IMR-90 (cell line): ENCODE results near the gene ZFYVE21. TPM values are rescaled to one million over a fixed set of nuclear protein-coding genes. Genes with fewer than 3 reads are reported as not detected.
A peak's percentile ranks its signal among the peaks of the same experiment; 100 is the strongest.

ENCODE experiments used
- ATAC-seq: fragments of 200-7000 bp; cut with Tn5 transposase; 2 replicates; pipeline ENCODE4 v1.9.1; 2020; ENCODE audit warnings: low read depth, mild to moderate bottlenecking, moderate library complexity
- BruUV-seq: library from RNA; stranded (reverse); fragments of 400-500 nt; replicated peaks from 2 replicates; lab custom pipeline; 2021; lab: Mats Ljungman, UMichigan
- CTCF ChIA-PET: fragments of 300-600 bp; formaldehyde crosslinking; extraction: SDS; loops from one replicate; lab custom pipeline; 2021; ENCODE audit warnings: antibody characterized with exemption; lab: Yijun Ruan, JAX
- POLR2A ChIA-PET: fragments of 300-600 bp; sonication (Branson Sonifier 250); formaldehyde crosslinking; loops from one replicate; lab custom pipeline; 2022; ENCODE audit warnings: antibody characterized with exemption; ENCODE audit not compliant: unreplicated experiment; lab: Charles Lee
- DNase-seq: peaks from one replicate; pipeline ENCODE4 v3.0.0; 2013
- H2AFZ ChIP-seq: replicated peaks from 2 replicates; pipeline ENCODE3; 2013; ENCODE audit warnings: low read length, mild to moderate bottlenecking; ENCODE audit not compliant: poor library complexity
- H2AK5ac ChIP-seq: 2 replicates; pipeline ENCODE4 v1.6.1; 2013; ENCODE audit warnings: low read depth, low read length, inconsistent platforms
- H2AK9ac ChIP-seq: replicated peaks from 2 replicates; pipeline ENCODE3; 2013; ENCODE audit warnings: mild to moderate bottlenecking, low read depth, low read length, moderate library complexity; ENCODE audit not compliant: poor library complexity
- H2BK120ac ChIP-seq: 2 replicates; pipeline ENCODE4 v1.6.1; 2013; ENCODE audit warnings: low read depth, low read length, inconsistent platforms
- H2BK15ac ChIP-seq: 3 replicates; pipeline ENCODE4 v1.6.1; 2013; ENCODE audit warnings: low read depth, low read length, inconsistent platforms
- H2BK20ac ChIP-seq: 2 replicates; pipeline ENCODE4 v1.6.1; 2013; ENCODE audit warnings: low read depth, mild to moderate bottlenecking, inconsistent platforms, low read length, moderate library complexity
- H2BK5ac ChIP-seq: 2 replicates; pipeline ENCODE4 v1.6.1; 2013; ENCODE audit warnings: mild to moderate bottlenecking, low read depth, low read length, inconsistent platforms; ENCODE audit not compliant: poor library complexity, severe bottlenecking
- H3K14ac ChIP-seq: replicated peaks from 2 replicates; pipeline ENCODE4 v1.6.1; 2013; ENCODE audit warnings: low read depth, low read length, inconsistent platforms
- H3K18ac ChIP-seq: 2 replicates; pipeline ENCODE4 v1.6.1; 2013; ENCODE audit warnings: low read depth, low read length, control low read depth
- H3K23ac ChIP-seq: 2 replicates; pipeline ENCODE4 v1.6.1; 2013; ENCODE audit warnings: low read depth, low read length, inconsistent platforms
- H3K27ac ChIP-seq: 2 replicates; pipeline ENCODE4 v1.5.1; 2013; ENCODE audit warnings: mild to moderate bottlenecking, control low read depth, low read length; ENCODE audit not compliant: insufficient read depth
- H3K27me3 ChIP-seq: 2 replicates; pipeline ENCODE4 v1.6.1; 2013; ENCODE audit warnings: low read length; ENCODE audit not compliant: control insufficient read depth, insufficient read depth
- H3K36me3 ChIP-seq: 2 replicates; pipeline ENCODE4 v1.6.1; 2013; ENCODE audit warnings: low read length, mixed read lengths; ENCODE audit not compliant: control insufficient read depth, insufficient read depth
- H3K4ac ChIP-seq: 2 replicates; pipeline ENCODE4 v1.6.1; 2013; ENCODE audit warnings: low read depth, low read length, inconsistent platforms
- H3K4me1 ChIP-seq: 2 replicates; pipeline ENCODE4 v1.6.1; 2013; ENCODE audit warnings: low read length, mixed read lengths; ENCODE audit not compliant: control insufficient read depth, insufficient read depth
- H3K4me2 ChIP-seq: 2 replicates; pipeline ENCODE4 v1.6.1; 2013; ENCODE audit warnings: low read depth, mild to moderate bottlenecking, control low read depth, low read length, moderate library complexity
- H3K4me3 ChIP-seq: 2 replicates; pipeline ENCODE4 v1.5.1; 2013; ENCODE audit warnings: low read depth, mild to moderate bottlenecking, control low read depth, low read length, moderate library complexity; ENCODE audit not compliant: insufficient read depth
- H3K56ac ChIP-seq: 2 replicates; pipeline ENCODE4 v1.6.1; 2013; ENCODE audit warnings: low read length, inconsistent platforms; ENCODE audit not compliant: insufficient read depth; ENCODE audit errors: extremely low read depth
- H3K79me1 ChIP-seq, 2 experiments: 2 replicates each; pipeline ENCODE4 v1.6.1; 2013; ENCODE audit warnings: low read length in 2 of 2, inconsistent platforms in 1 of 2, low read depth in 1 of 2
- H3K9ac ChIP-seq: 2 replicates; pipeline ENCODE4 v1.6.1; 2013; ENCODE audit warnings: low read depth, low read length, control low read depth
- H3K9me1 ChIP-seq: 2 replicates; pipeline ENCODE4 v1.6.1; 2013; ENCODE audit warnings: low read length, inconsistent platforms; ENCODE audit not compliant: insufficient read depth
- H3K9me3 ChIP-seq: 2 replicates; pipeline ENCODE4 v1.6.1; 2013; ENCODE audit warnings: low read length; ENCODE audit not compliant: control insufficient read depth, insufficient read depth
- H4K20me1 ChIP-seq: 2 replicates; pipeline ENCODE4 v1.6.1; 2013; ENCODE audit warnings: low read length, inconsistent platforms; ENCODE audit not compliant: insufficient read depth
- H4K5ac ChIP-seq: 2 replicates; pipeline ENCODE4 v1.6.1; 2013; ENCODE audit warnings: mild to moderate bottlenecking, low read depth, low read length, control low read depth
- H4K8ac ChIP-seq, 2 experiments: 2 replicates each; pipeline ENCODE4 v1.6.1; 2013; ENCODE audit warnings: low read depth in 2 of 2, low read length in 2 of 2, control low read depth in 1 of 2, inconsistent platforms in 1 of 2
- H4K91ac ChIP-seq: 2 replicates; pipeline ENCODE4 v1.6.1; 2013; ENCODE audit warnings: low read depth, low read length, inconsistent platforms; ENCODE audit not compliant: insufficient read depth
- FOS ChIP-seq: fragments of 150-350 bp; IDR thresholded peaks from 2 replicates; pipeline ENCODE4 v1.6.1; 2016; ENCODE audit warnings: low read depth, low read length
- RFX5 ChIP-seq: IDR thresholded peaks from 2 replicates; pipeline ENCODE4 v1.8.0; 2012; ENCODE audit warnings: low read depth, mild to moderate bottlenecking, low read length, moderate library complexity
- WGBS, 2 experiments: methylation state at CpG; one replicate each; pipeline versions ENCODE4 v1.1.5 to v1.1.7; 2013; ENCODE audit warnings: missing lambda C conversion rate in 2 of 2; ENCODE audit not compliant: insufficient read length in 1 of 2; ENCODE audit errors: extremely low coverage in 2 of 2; 5-methylcytosine and 5-hydroxymethylcytosine counted together
- dilution Hi-C: fragments of 300-500 bp; cut with HindIII; formaldehyde crosslinking; loops from one replicate; pipeline ENCODE4 v1.14.3; 2018; ENCODE audit warnings: low sequenced_read_pairs; ENCODE audit not compliant: unreplicated experiment
- in situ Hi-C: fragments of 300-500 bp; cut with MboI; formaldehyde crosslinking; loops from 3 replicates; pipeline ENCODE4 v1.14.3; 2019; ENCODE audit warnings: low sequenced_read_pairs, inconsistent platforms, mixed read lengths
- intact Hi-C: fragments of 100-400 bp; cut with micrococcal nuclease; formaldehyde crosslinking; loops from 2 replicates; pipeline ENCODE4 v1.10.0; 2022
- polyA plus RNA-seq, 3 experiments: library from polyadenylated mRNA; depleted of rRNA; stranded (reverse); fragments of >200 nt; gene quantifications; 2 replicates each; pipeline ENCODE4 v1.2.3, GENCODE V29; 2012; ENCODE audit warnings: low replicate concordance in 1 of 3
- total RNA-seq: library from RNA; depleted of rRNA; stranded (reverse); fragments of >200 nt; gene quantifications from 2 replicates; pipeline ENCODE4 v1.2.3, GENCODE V29; 2012

The ZFYVE21 gene
- total and polyA plus RNA-seq, 2 of the 4 experiments (the other 2 are of a cell fraction): 41.2 to 89.2 TPM

DNA sequence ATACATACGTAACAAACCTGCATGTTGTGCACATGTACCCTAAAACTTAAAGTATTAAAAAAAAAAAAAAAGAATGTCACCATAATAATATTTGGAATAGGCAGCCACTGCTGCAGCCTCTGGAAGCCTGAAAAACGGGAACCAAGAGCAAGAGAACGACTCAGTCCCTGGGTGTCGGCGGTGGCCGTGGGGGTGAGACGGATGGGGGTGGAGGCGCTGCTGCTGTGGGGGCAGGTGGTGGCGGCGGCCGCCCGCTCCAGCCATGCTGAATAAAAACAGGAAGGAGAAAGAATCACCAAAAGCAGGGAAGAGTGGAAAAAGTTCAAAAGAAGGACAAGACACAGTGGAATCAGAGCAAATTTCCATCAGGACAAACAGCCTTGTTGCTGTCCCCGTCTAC is 46.9 kb downstream of the ZFYVE21 start:
- no peak for TF ChIP-seq RFX5
- no peak for TF ChIP-seq FOS
- Histone ChIP-seq H3K56ac (no peak overlapping the region), H3K4me3 (no peak overlapping the region), H2BK5ac (no peak overlapping the region), H3K79me1 (no peaks in the 10 kb centered on the region), H2AFZ (peak overlapping the region; percentile 21), H3K18ac (no peak overlapping the region), H4K5ac (no peak overlapping the region), H3K4me1 (peaks cover 3% of the 10 kb centered on the region), H2BK120ac (no peak overlapping the region), H3K4ac (no peak overlapping the region), H3K9ac (no peak overlapping the region), H3K23ac (no peak overlapping the region), H3K9me3 (no peaks in the 10 kb centered on the region), H4K8ac (no peak overlapping the region), H3K36me3 (no peaks in the 10 kb centered on the region), H3K9me1 (peaks cover 5% of the 10 kb centered on the region; the same call in 1 of the 2 replicates), H3K27me3 (no peaks in the 10 kb centered on the region), H2BK15ac (no peak overlapping the region), H3K14ac (0 out of 2 replicates have a peak overlapping the region, but pooled peaks have one; percentile 22), H3K27ac (no peak overlapping the region), H2BK20ac (no peak overlapping the region), H4K91ac (no peak overlapping the region), H4K20me1 (no peaks in the 10 kb centered on the region), H2AK9ac (no peak overlapping the region), H3K4me2 (no peak overlapping the region), H2AK5ac (no peak overlapping the region)
- 83% methylated on average over 10 of the region's 13 CpGs; no CpG with 5 or more reads in 1 of the 2 experiments for WGBS, 2 experiments
- dilution Hi-C loops: no loop called here
- ATAC-seq (no peak), DNase-seq (no peak)
- ChIA-PET CTCF (interaction anchor here (0.6 kb wide), 1 partner anchor 29 kb away, joined by 3 read pairs; no protein-coding TSS in a partner anchor), POLR2A (no interaction called here)
- intact Hi-C loops: no loop called here
- no TSS peak for BruUV-seq
- in situ Hi-C loops: no loop called here
